HEK293 (cell line): ENCODE data around the gene SH3TC1.

ENCODE experiments used
- CTCF ChIA-PET: fragments of 350-600 bp; formaldehyde crosslinking; extraction: SDS; loops from one replicate; lab custom pipeline; 2021; ENCODE audit warnings: antibody characterized with exemption; lab: Yijun Ruan, JAX
- POLR2A ChIA-PET: fragments of 300-600 bp; formaldehyde crosslinking; extraction: SDS; loops from one replicate; lab custom pipeline; 2020; ENCODE audit warnings: antibody characterized with exemption, inconsistent platforms; lab: Yijun Ruan, JAX
- H3K27ac ChIP-seq: fragments of 200-500 bp; sonication (Bioruptor generic); 2 replicates; pipeline ENCODE4 v1.5.1; 2014; ENCODE audit warnings: low read depth, low read length, control low read depth, inconsistent platforms; ENCODE audit errors: extremely low read depth
- H3K36me3 ChIP-seq, 2 experiments: fragments of 200-500 bp in 1 of 2; sonication (Bioruptor generic) in 1 of 2; 1 replicate in 1 of 2; 2 replicates in 1 of 2; pipeline ENCODE4 v1.5.1; 2014 to 2017; ENCODE audit warnings: inconsistent platforms in 2 of 2, low read length in 2 of 2; ENCODE audit not compliant: control insufficient read depth in 2 of 2, insufficient read depth in 1 of 2
- H3K4me1 ChIP-seq: fragments of 200-500 bp; sonication (Bioruptor generic); 2 replicates; pipeline ENCODE4 v1.5.1; 2014; ENCODE audit warnings: mild to moderate bottlenecking, low read length, inconsistent platforms; ENCODE audit not compliant: control insufficient read depth, insufficient read depth
- H3K4me3 ChIP-seq: 2 replicates; pipeline ENCODE4 v1.5.1; 2011; ENCODE audit warnings: low read depth, mild to moderate bottlenecking, control low read depth, low read length, moderate library complexity
- H3K9me3 ChIP-seq: fragments of 200-500 bp; sonication (Bioruptor generic); 2 replicates; pipeline ENCODE4 v1.5.1; 2014; ENCODE audit warnings: low read depth, low read length, inconsistent platforms; ENCODE audit not compliant: control insufficient read depth, insufficient read depth
- GLIS1 ChIP-seq: fragments of 450-650 bp; formaldehyde crosslinking; IDR thresholded peaks from 2 replicates; pipeline ENCODE4 v1.5.1; 2016; ENCODE audit warnings: missing biosample characterization, missing genetic modification characterization
- HOXC10 ChIP-seq: sonication (generic); formaldehyde crosslinking; IDR thresholded peaks from 2 replicates; pipeline ENCODE4 v1.8.1; 2023; ENCODE audit warnings: mild to moderate bottlenecking, missing genetic modification reagents
- IKZF3 ChIP-seq: fragments of 450-650 bp; IDR thresholded peaks from 2 replicates; pipeline ENCODE4 v1.5.0; 2018; ENCODE audit warnings: missing biosample characterization, mild to moderate bottlenecking, missing genetic modification characterization, moderate library complexity
- SETDB1 ChIP-seq: IDR thresholded peaks from one replicate; pipeline ENCODE4 v1.6.1; 2017; ENCODE audit warnings: mild to moderate bottlenecking, low read length, moderate library complexity, mixed read lengths; ENCODE audit not compliant: insufficient read length
- ZIC2 ChIP-seq: fragments of 450-650 bp; formaldehyde crosslinking; IDR thresholded peaks from 2 replicates; pipeline ENCODE4 v1.5.1; 2016; ENCODE audit warnings: missing biosample characterization, missing genetic modification characterization
- ZNF138 ChIP-seq: fragments of 450-650 bp; formaldehyde crosslinking; IDR thresholded peaks from 2 replicates; pipeline ENCODE4 v1.5.1; 2016; ENCODE audit warnings: missing biosample characterization, missing genetic modification characterization, borderline replicate concordance
- ZNF175 ChIP-seq: fragments of 450-650 bp; formaldehyde crosslinking; IDR thresholded peaks from 2 replicates; pipeline ENCODE4 v1.5.1; 2016; ENCODE audit warnings: missing biosample characterization, missing genetic modification characterization
- ZNF2 ChIP-seq: fragments of 450-650 bp; formaldehyde crosslinking; IDR thresholded peaks from 2 replicates; pipeline ENCODE4 v1.5.1; 2016; ENCODE audit warnings: missing biosample characterization, missing genetic modification characterization
- ZNF530 ChIP-seq: fragments of 450-650 bp; formaldehyde crosslinking; IDR thresholded peaks from 2 replicates; pipeline ENCODE4 v1.5.1; 2016; ENCODE audit warnings: low read depth, missing biosample characterization, missing genetic modification characterization
- ZNF626 ChIP-seq: fragments of 450-650 bp; sonication (Bioruptor Pico); formaldehyde crosslinking; IDR thresholded peaks from 2 replicates; pipeline ENCODE4 v1.5.1; 2018; ENCODE audit warnings: missing biosample characterization, missing genetic modification characterization, inconsistent platforms
- ZNF658 ChIP-seq: fragments of 450-650 bp; formaldehyde crosslinking; IDR thresholded peaks from 2 replicates; pipeline ENCODE4; 2016; ENCODE audit warnings: missing biosample characterization, missing genetic modification characterization
- ZNF701 ChIP-seq: fragments of 450-650 bp; formaldehyde crosslinking; IDR thresholded peaks from 2 replicates; pipeline ENCODE4 v1.5.1; 2016; ENCODE audit warnings: missing biosample characterization, missing genetic modification characterization
- ZNF785 ChIP-seq: fragments of 450-650 bp; formaldehyde crosslinking; IDR thresholded peaks from 2 replicates; pipeline ENCODE4 v1.5.1; 2016; ENCODE audit warnings: missing biosample characterization, missing genetic modification characterization
- ZNF837 ChIP-seq: fragments of 450-650 bp; formaldehyde crosslinking; IDR thresholded peaks from 2 replicates; pipeline ENCODE4 v1.5.1; 2016; ENCODE audit warnings: missing biosample characterization, missing genetic modification characterization
- TF ChIP-seq, protein P1 (sequence below): fragments of 450-650 bp; formaldehyde crosslinking; IDR thresholded peaks from 2 replicates; pipeline ENCODE4 v1.5.1; 2016; ENCODE audit warnings: missing biosample characterization, missing genetic modification characterization
- TF ChIP-seq, protein P2 (sequence below): fragments of 450-650 bp; formaldehyde crosslinking; IDR thresholded peaks from 2 replicates; pipeline ENCODE4 v1.5.1; 2016; ENCODE audit warnings: missing biosample characterization, missing genetic modification characterization, borderline replicate concordance
- TF ChIP-seq, protein P3 (sequence below): fragments of 450-650 bp; formaldehyde crosslinking; IDR thresholded peaks from 2 replicates; pipeline ENCODE4 v1.5.1; 2016; ENCODE audit warnings: missing biosample characterization, missing genetic modification characterization
- TF ChIP-seq, protein P4 (sequence below): fragments of 450-650 bp; formaldehyde crosslinking; IDR thresholded peaks from 2 replicates; pipeline ENCODE4 v1.5.1; 2017; ENCODE audit warnings: missing biosample characterization, missing genetic modification characterization
- TF ChIP-seq, protein P5 (sequence below): fragments of 450-650 bp; formaldehyde crosslinking; conservative IDR thresholded peaks from 2 replicates; pipeline ENCODE4 v1.5.1; 2016; ENCODE audit warnings: low read depth, missing biosample characterization, missing genetic modification characterization

Gene SH3TC1

DNA sequence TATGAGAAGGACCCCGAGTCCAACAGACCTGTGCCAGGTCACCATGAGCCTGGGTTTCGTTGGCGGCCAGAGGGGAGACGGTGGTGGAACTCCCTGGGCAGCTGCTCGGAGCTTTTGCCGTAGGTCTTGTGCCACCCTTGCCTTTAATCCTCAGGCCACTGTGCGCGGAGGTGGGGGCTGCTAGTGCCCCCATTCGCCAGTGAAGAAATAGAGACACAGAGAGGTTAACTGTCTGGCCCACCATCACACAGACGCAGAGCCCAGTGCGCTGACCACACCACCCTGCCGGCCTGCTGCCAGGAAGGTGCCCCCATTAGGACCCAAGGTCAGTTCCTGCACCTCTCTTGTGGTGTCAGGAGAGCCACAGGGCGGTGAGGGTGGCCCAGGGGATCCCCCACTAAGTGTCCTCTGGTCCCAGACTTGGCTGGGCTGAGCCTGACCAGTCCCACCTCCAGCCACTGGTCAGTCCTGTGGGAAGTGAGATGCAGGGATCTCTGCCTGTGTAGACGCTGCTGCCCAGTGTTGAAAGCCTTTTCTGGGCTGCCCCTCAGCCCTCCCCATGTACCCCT, 42.2 kb downstream of the SH3TC1 start (continued):
- TF ChIP-seq, protein P1, sequence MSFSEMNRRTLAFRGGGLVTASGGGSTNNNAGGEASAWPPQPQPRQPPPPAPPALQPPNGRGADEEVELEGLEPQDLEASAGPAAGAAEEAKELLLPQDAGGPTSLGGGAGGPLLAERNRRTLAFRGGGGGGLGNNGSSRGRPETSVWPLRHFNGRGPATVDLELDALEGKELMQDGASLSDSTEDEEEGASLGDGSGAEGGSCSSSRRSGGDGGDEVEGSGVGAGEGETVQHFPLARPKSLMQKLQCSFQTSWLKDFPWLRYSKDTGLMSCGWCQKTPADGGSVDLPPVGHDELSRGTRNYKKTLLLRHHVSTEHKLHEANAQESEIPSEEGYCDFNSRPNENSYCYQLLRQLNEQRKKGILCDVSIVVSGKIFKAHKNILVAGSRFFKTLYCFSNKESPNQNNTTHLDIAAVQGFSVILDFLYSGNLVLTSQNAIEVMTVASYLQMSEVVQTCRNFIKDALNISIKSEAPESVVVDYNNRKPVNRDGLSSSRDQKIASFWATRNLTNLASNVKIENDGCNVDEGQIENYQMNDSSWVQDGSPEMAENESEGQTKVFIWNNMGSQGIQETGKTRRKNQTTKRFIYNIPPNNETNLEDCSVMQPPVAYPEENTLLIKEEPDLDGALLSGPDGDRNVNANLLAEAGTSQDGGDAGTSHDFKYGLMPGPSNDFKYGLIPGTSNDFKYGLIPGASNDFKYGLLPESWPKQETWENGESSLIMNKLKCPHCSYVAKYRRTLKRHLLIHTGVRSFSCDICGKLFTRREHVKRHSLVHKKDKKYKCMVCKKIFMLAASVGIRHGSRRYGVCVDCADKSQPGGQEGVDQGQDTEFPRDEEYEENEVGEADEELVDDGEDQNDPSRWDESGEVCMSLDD (tag by site-specific recombination) = no peak
- TF ChIP-seq ZNF626 (tag by site-specific recombination) (no peak), ZNF785 (no peak), IKZF3 (no peak), HOXC10 (CRISPR knock-in tag) (no peak)
- TF ChIP-seq, protein P2, sequence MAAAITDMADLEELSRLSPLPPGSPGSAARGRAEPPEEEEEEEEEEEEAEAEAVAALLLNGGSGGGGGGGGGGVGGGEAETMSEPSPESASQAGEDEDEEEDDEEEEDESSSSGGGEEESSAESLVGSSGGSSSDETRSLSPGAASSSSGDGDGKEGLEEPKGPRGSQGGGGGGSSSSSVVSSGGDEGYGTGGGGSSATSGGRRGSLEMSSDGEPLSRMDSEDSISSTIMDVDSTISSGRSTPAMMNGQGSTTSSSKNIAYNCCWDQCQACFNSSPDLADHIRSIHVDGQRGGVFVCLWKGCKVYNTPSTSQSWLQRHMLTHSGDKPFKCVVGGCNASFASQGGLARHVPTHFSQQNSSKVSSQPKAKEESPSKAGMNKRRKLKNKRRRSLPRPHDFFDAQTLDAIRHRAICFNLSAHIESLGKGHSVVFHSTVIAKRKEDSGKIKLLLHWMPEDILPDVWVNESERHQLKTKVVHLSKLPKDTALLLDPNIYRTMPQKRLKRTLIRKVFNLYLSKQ (tag by site-specific recombination) = no peak

DNA sequence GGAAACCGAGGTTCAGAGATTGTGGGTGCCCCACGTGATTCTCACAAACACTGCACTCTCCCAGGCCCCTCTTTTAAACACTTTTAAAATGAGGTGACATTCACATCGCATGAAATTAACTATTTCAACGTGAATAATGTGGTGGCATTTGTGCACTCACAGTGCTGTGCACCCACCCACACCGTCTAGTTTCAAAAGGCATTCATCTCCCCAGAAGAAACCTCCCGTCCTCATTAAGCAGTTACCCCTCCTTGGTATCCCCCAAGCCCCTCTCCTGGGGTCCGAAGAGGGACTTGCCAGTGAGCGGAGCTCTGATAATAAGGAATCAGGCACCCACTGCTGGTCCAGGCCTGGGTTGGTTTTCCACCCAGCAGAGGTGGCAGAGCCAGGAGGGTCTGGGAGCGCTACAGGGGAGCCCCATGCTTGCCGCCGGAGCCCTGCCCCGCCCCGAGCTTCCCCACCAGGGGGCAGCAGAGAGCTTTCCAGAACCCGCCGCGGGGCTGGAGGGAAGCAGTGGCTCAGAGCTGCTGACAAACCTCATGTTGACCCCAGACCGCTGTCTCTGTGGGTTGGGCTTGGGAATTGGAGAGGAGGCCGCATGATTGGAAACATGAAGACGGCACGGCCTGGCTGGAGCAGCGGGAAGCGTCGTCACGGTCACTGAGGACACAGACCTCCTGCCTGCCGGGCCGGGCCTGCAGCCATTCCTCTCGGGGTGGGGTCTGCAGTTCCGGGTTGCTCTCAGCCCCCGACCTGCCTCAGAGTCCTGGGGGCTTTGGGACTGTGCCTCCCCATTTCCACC, 43.0 kb downstream of the SH3TC1 start:
- H3K27ac ChIP-seq = no peak overlapping the region
- no peaks in the 10 kb centered on the region for H3K4me1 ChIP-seq
- ChIA-PET CTCF (interaction anchor here (0.5 to 4.2 kb wide), 26 partner anchors 8 to 1319 kb away, joined by 3 to 34 read pairs (median 3); no protein-coding TSS in a partner anchor), POLR2A (interaction anchor here (0.6 kb wide), 1 partner anchor 380 kb away, joined by 4 read pairs; no protein-coding TSS in a partner anchor)
- peaks cover 0 to 6% of the 10 kb centered on the region in 2 experiments; a peak in 1 of 3 replicates for H3K36me3 ChIP-seq
- H3K9me3 ChIP-seq = no peaks in the 10 kb centered on the region
- H3K4me3 ChIP-seq = no peak overlapping the region
- TF ChIP-seq ZNF701 (tag by site-specific recombination) = no peak
- TF ChIP-seq, protein P3, sequence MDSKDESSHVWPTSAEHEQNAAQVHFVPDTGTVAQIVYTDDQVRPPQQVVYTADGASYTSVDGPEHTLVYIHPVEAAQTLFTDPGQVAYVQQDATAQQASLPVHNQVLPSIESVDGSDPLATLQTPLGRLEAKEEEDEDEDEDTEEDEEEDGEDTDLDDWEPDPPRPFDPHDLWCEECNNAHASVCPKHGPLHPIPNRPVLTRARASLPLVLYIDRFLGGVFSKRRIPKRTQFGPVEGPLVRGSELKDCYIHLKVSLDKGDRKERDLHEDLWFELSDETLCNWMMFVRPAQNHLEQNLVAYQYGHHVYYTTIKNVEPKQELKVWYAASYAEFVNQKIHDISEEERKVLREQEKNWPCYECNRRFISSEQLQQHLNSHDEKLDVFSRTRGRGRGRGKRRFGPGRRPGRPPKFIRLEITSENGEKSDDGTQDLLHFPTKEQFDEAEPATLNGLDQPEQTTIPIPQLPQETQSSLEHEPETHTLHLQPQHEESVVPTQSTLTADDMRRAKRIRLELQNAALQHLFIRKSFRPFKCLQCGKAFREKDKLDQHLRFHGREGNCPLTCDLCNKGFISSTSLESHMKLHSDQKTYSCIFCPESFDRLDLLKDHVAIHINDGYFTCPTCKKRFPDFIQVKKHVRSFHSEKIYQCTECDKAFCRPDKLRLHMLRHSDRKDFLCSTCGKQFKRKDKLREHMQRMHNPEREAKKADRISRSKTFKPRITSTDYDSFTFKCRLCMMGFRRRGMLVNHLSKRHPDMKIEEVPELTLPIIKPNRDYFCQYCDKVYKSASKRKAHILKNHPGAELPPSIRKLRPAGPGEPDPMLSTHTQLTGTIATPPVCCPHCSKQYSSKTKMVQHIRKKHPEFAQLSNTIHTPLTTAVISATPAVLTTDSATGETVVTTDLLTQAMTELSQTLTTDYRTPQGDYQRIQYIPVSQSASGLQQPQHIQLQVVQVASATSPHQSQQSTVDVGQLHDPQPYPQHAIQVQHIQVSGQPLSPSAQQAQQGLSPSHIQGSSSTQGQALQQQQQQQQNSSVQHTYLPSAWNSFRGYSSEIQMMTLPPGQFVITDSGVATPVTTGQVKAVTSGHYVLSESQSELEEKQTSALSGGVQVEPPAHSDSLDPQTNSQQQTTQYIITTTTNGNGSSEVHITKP = no peak
- no peak for TF ChIP-seq SETDB1
- TF ChIP-seq, protein P4, sequence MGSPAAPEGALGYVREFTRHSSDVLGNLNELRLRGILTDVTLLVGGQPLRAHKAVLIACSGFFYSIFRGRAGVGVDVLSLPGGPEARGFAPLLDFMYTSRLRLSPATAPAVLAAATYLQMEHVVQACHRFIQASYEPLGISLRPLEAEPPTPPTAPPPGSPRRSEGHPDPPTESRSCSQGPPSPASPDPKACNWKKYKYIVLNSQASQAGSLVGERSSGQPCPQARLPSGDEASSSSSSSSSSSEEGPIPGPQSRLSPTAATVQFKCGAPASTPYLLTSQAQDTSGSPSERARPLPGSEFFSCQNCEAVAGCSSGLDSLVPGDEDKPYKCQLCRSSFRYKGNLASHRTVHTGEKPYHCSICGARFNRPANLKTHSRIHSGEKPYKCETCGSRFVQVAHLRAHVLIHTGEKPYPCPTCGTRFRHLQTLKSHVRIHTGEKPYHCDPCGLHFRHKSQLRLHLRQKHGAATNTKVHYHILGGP (tag by site-specific recombination) = no peak
- no peak for TF ChIP-seq ZNF175
- peak; percentile 79 for TF ChIP-seq ZIC2
- no peak for TF ChIP-seq ZNF138 (tag by site-specific recombination)
- peak; percentile 72 for TF ChIP-seq GLIS1 (tag by site-specific recombination)
- TF ChIP-seq, protein P5, sequence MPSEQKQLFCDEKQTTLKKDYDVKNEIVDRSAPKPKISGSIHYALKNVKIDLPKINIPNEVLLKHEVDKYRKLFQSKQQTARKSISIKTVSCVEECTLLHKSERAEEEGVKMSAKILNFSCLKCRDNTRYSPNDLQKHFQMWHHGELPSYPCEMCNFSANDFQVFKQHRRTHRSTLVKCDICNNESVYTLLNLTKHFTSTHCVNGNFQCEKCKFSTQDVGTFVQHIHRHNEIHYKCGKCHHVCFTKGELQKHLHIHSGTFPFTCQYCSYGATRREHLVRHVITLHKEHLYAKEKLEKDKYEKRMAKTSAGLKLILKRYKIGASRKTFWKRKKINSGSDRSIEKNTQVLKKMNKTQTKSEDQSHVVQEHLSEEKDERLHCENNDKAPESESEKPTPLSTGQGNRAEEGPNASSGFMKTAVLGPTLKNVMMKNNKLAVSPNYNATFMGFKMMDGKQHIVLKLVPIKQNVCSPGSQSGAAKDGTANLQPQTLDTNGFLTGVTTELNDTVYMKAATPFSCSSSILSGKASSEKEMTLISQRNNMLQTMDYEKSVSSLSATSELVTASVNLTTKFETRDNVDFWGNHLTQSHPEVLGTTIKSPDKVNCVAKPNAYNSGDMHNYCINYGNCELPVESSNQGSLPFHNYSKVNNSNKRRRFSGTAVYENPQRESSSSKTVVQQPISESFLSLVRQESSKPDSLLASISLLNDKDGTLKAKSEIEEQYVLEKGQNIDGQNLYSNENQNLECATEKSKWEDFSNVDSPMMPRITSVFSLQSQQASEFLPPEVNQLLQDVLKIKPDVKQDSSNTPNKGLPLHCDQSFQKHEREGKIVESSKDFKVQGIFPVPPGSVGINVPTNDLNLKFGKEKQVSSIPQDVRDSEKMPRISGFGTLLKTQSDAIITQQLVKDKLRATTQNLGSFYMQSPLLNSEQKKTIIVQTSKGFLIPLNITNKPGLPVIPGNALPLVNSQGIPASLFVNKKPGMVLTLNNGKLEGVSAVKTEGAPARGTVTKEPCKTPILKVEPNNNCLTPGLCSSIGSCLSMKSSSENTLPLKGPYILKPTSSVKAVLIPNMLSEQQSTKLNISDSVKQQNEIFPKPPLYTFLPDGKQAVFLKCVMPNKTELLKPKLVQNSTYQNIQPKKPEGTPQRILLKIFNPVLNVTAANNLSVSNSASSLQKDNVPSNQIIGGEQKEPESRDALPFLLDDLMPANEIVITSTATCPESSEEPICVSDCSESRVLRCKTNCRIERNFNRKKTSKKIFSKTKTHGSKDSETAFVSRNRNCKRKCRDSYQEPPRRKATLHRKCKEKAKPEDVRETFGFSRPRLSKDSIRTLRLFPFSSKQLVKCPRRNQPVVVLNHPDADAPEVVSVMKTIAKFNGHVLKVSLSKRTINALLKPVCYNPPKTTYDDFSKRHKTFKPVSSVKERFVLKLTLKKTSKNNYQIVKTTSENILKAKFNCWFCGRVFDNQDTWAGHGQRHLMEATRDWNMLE (tag by site-specific recombination) = no peak
- TF ChIP-seq ZNF658 (tag by site-specific recombination) = no peak
- no peak for TF ChIP-seq ZNF837 (tag by site-specific recombination)
- TF ChIP-seq ZNF530 (tag by site-specific recombination) = no peak
- TF ChIP-seq ZNF2 (tag by site-specific recombination) = 0 out of 2 replicates have a peak, but pooled peaks have one; percentile 36
